ENCODE results near the gene C19orf47. TPM values are rescaled to one million over a fixed set of nuclear protein-coding genes. Genes with fewer than 3 reads are reported as not detected.

C19orf47 gene
- polyA plus RNA-seq, 1 donor from 2014 or later, result 22.8 TPM

DNA sequence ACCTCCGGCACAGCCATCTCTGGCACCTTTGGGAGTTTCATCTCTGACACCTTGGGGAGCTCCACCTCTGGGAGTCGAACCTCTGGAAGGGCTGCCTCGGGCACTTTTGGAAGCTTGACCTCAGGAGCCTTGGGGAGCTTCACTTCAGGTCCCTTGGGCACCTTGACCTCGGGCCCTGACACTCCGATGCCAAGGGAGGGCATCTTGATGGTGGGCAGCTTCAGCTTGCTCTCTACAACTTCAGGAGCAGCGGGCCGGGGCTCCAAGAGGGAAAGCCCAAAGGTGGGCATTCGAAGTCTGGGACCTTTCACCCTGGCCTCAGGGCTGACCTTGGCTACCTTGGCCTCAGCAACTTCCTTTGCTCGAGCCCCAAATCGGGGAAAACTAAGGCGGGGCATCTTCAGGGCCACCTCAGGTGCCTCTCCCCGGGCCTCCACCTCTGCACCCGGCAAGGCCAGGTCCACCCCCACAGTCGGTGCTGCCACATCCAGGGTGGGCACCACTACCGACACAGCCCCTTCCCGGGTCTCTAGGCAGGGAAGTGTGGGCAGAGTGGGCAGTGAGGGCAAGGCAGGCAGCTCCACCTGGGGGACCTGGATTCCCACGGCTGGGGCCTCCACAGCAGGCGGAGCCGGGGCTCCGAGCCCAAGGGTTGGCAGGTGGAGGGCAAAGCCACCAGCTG is 48.8 kb upstream of the C19orf47 start:
- H3K9me2 ChIP-seq (ENCODE audit: insufficient read depth, low read length), result no peaks in the 10 kb centered on the region
- H3K27ac ChIP-seq (ENCODE audit: low read length), result no peak overlapping the region
- H3K36me3 ChIP-seq (ENCODE audit: insufficient read depth, low read length), result no peaks in the 10 kb centered on the region
- no peaks in the 10 kb centered on the region for H3K79me2 ChIP-seq (replicated peaks; ENCODE audit: insufficient read depth, low read length)
- H4K20me1 ChIP-seq (ENCODE audit: insufficient read depth), result no peaks in the 10 kb centered on the region
- no peaks in the 10 kb centered on the region for H3K27me3 ChIP-seq (ENCODE audit: insufficient read depth, low read depth, low read length)
- H3K4me2 ChIP-seq (ENCODE audit: low read length), result no peak overlapping the region
- no peak overlapping the region for H3K9ac ChIP-seq (ENCODE audit: low read length)
- no peaks in the 10 kb centered on the region for H3K9me3 ChIP-seq (ENCODE audit: low read length)
- TF ChIP-seq POLR2AphosphoS5 (IDR thresholded peaks at IDR 0.05) (no peak), EZH2 (IDR thresholded peaks at IDR 0.05; ENCODE audit: borderline replicate concordance, insufficient read depth, low read length, poor library complexity, severe bottlenecking) (no peak), RAD21 (conservative IDR thresholded peaks at IDR 0.05) (no peak), TAF1 (IDR thresholded peaks at IDR 0.05; ENCODE audit: low read depth) (no peak), EP300 (conservative IDR thresholded peaks at IDR 0.05; ENCODE audit: poor library complexity, severe bottlenecking) (no peak)
- TF ChIP-seq, protein P1, sequence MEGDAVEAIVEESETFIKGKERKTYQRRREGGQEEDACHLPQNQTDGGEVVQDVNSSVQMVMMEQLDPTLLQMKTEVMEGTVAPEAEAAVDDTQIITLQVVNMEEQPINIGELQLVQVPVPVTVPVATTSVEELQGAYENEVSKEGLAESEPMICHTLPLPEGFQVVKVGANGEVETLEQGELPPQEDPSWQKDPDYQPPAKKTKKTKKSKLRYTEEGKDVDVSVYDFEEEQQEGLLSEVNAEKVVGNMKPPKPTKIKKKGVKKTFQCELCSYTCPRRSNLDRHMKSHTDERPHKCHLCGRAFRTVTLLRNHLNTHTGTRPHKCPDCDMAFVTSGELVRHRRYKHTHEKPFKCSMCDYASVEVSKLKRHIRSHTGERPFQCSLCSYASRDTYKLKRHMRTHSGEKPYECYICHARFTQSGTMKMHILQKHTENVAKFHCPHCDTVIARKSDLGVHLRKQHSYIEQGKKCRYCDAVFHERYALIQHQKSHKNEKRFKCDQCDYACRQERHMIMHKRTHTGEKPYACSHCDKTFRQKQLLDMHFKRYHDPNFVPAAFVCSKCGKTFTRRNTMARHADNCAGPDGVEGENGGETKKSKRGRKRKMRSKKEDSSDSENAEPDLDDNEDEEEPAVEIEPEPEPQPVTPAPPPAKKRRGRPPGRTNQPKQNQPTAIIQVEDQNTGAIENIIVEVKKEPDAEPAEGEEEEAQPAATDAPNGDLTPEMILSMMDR (IDR thresholded peaks at IDR 0.05; ENCODE audit: poor library complexity, severe bottlenecking), result no peak
- TF ChIP-seq, protein P2, sequence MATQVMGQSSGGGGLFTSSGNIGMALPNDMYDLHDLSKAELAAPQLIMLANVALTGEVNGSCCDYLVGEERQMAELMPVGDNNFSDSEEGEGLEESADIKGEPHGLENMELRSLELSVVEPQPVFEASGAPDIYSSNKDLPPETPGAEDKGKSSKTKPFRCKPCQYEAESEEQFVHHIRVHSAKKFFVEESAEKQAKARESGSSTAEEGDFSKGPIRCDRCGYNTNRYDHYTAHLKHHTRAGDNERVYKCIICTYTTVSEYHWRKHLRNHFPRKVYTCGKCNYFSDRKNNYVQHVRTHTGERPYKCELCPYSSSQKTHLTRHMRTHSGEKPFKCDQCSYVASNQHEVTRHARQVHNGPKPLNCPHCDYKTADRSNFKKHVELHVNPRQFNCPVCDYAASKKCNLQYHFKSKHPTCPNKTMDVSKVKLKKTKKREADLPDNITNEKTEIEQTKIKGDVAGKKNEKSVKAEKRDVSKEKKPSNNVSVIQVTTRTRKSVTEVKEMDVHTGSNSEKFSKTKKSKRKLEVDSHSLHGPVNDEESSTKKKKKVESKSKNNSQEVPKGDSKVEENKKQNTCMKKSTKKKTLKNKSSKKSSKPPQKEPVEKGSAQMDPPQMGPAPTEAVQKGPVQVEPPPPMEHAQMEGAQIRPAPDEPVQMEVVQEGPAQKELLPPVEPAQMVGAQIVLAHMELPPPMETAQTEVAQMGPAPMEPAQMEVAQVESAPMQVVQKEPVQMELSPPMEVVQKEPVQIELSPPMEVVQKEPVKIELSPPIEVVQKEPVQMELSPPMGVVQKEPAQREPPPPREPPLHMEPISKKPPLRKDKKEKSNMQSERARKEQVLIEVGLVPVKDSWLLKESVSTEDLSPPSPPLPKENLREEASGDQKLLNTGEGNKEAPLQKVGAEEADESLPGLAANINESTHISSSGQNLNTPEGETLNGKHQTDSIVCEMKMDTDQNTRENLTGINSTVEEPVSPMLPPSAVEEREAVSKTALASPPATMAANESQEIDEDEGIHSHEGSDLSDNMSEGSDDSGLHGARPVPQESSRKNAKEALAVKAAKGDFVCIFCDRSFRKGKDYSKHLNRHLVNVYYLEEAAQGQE (IDR thresholded peaks at IDR 0.05; ENCODE audit: borderline replicate concordance), result no peak
- no peaks in the 10 kb centered on the region for H3F3A ChIP-seq (ENCODE audit: insufficient read depth, low read length, poor library complexity, severe bottlenecking)
- no peak overlapping the region for H2AFZ ChIP-seq (ENCODE audit: low read depth, low read length)
- no peak overlapping the region for H3K4me3 ChIP-seq (ENCODE audit: low read length)

DNA sequence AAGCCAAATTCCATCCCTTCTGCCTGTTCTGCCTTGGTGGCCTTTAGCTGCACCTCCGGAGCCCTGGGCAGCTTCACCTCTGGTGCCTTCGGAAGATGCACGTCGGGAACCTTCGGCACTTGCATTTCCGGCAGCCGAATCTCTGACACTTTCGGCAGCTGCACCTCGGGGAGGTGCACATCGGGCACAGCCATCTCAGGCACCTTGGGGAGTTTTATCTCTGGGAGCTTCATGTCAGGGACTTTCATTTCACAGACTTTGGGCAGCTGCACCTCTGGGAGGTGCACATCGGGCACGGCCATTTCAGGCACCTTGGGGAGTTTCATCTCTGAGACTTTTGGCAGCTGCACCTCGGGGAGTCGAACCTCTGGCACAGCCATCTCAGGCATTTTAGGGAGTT is 47.8 kb upstream of the C19orf47 start:
- H3K9ac ChIP-seq (ENCODE audit: low read length), result no peak overlapping the region
- TF ChIP-seq, protein P2 (IDR thresholded peaks at IDR 0.05; ENCODE audit: borderline replicate concordance), result no peak
- no peak for TF ChIP-seq POLR2AphosphoS5 (IDR thresholded peaks at IDR 0.05)
- TF ChIP-seq EP300 (conservative IDR thresholded peaks at IDR 0.05; ENCODE audit: poor library complexity, severe bottlenecking), result no peak
- TF ChIP-seq SMC3 (conservative IDR thresholded peaks at IDR 0.05; ENCODE audit: poor library complexity), result no peak
- TF ChIP-seq RAD21 (conservative IDR thresholded peaks at IDR 0.05), result no peak
- TF ChIP-seq, protein P1 (IDR thresholded peaks at IDR 0.05; ENCODE audit: poor library complexity, severe bottlenecking), result no peak
- TF ChIP-seq TAF1 (IDR thresholded peaks at IDR 0.05; ENCODE audit: low read depth), result no peak
- TF ChIP-seq EZH2 (IDR thresholded peaks at IDR 0.05; ENCODE audit: borderline replicate concordance, insufficient read depth, low read length, poor library complexity, severe bottlenecking), result no peak
- TF ChIP-seq MXI1 (conservative IDR thresholded peaks at IDR 0.05; ENCODE audit: poor library complexity, severe bottlenecking), result no peak
- H3K4me2 ChIP-seq (ENCODE audit: low read length), result no peak overlapping the region
- H4K20me1 ChIP-seq (ENCODE audit: insufficient read depth), result no peaks in the 10 kb centered on the region
- no peaks in the 10 kb centered on the region for H3F3A ChIP-seq (ENCODE audit: insufficient read depth, low read length, poor library complexity, severe bottlenecking)
- H3K36me3 ChIP-seq (ENCODE audit: insufficient read depth, low read length), result no peaks in the 10 kb centered on the region
- H3K79me2 ChIP-seq (replicated peaks; ENCODE audit: insufficient read depth, low read length), result no peaks in the 10 kb centered on the region
- H3K9me3 ChIP-seq (ENCODE audit: low read length), result no peaks in the 10 kb centered on the region
- H2AFZ ChIP-seq (ENCODE audit: low read depth, low read length), result no peak overlapping the region
- H3K9me2 ChIP-seq (ENCODE audit: insufficient read depth, low read length), result no peaks in the 10 kb centered on the region
- no peak overlapping the region for H3K27ac ChIP-seq (ENCODE audit: low read length)
- no peaks in the 10 kb centered on the region for H3K27me3 ChIP-seq (ENCODE audit: insufficient read depth, low read depth, low read length)
- H3K4me3 ChIP-seq (ENCODE audit: low read length), result no peak overlapping the region

Data from neural cell (in vitro differentiated cells).